ENCODE data around the gene RMRP.

DNA sequence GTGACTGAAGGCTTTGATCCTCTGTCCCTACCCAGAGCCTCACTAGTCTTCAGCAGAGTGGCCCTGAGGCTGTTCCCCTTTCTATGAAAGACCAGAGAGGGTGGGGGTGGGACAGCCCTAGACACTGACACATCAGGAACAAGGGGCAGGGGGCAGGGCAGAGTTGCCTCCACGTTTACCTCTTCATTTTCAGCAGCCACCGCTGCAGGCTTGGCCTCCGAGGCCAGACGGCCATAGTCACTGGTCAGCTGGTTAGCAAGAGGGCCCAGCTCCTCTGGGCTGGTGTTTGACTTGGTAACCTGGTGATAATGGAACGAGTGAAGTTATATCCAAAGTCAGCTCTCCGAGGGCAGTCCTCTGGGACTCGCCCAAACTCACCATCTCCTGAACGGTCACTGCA, 47.6 kb upstream of the RMRP start:
- TF ChIP-seq BACH2 (CRISPR knock-in tag; IDR thresholded peaks at IDR 0.05; ENCODE audit: borderline replicate concordance) = no peak
- no peak for TF ChIP-seq TCF4 (CRISPR knock-in tag; IDR thresholded peaks at IDR 0.05; ENCODE audit: borderline replicate concordance)
- TF ChIP-seq, protein P1, sequence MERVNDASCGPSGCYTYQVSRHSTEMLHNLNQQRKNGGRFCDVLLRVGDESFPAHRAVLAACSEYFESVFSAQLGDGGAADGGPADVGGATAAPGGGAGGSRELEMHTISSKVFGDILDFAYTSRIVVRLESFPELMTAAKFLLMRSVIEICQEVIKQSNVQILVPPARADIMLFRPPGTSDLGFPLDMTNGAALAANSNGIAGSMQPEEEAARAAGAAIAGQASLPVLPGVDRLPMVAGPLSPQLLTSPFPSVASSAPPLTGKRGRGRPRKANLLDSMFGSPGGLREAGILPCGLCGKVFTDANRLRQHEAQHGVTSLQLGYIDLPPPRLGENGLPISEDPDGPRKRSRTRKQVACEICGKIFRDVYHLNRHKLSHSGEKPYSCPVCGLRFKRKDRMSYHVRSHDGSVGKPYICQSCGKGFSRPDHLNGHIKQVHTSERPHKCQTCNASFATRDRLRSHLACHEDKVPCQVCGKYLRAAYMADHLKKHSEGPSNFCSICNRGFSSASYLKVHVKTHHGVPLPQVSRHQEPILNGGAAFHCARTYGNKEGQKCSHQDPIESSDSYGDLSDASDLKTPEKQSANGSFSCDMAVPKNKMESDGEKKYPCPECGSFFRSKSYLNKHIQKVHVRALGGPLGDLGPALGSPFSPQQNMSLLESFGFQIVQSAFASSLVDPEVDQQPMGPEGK (CRISPR knock-in tag; IDR thresholded peaks at IDR 0.05; ENCODE audit: borderline replicate concordance) = no peak
- no peak for TF ChIP-seq POU6F1 (CRISPR knock-in tag; IDR thresholded peaks at IDR 0.05; ENCODE audit: borderline replicate concordance, low read depth)
- no peak for TF ChIP-seq TOX (CRISPR knock-in tag; IDR thresholded peaks at IDR 0.05; ENCODE audit: borderline replicate concordance)
- TF ChIP-seq ZFP30 (CRISPR knock-in tag; IDR thresholded peaks at IDR 0.05) = no peak
- TF ChIP-seq, protein P2, sequence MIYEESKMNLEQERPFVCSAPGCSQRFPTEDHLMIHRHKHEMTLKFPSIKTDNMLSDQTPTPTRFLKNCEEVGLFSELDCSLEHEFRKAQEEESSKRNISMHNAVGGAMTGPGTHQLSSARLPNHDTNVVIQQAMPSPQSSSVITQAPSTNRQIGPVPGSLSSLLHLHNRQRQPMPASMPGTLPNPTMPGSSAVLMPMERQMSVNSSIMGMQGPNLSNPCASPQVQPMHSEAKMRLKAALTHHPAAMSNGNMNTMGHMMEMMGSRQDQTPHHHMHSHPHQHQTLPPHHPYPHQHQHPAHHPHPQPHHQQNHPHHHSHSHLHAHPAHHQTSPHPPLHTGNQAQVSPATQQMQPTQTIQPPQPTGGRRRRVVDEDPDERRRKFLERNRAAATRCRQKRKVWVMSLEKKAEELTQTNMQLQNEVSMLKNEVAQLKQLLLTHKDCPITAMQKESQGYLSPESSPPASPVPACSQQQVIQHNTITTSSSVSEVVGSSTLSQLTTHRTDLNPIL (CRISPR knock-in tag; IDR thresholded peaks at IDR 0.05; ENCODE audit: low read depth) = no peak
- no peak for TF ChIP-seq RARB (CRISPR knock-in tag; IDR thresholded peaks at IDR 0.05)
- TF ChIP-seq ZNF8 (CRISPR knock-in tag; IDR thresholded peaks at IDR 0.05) = no peak
